SU-DHL-6 (cell line): Measurements from ENCODE around the gene CYP39A1.

ENCODE experiments used
- EZH2phosphoT487 ChIP-seq: fragments of 200-600 bp; sonication (generic), shearing (Covaris generic); conservative IDR thresholded peaks from 2 replicates; pipeline ENCODE4 v1.6.1; 2018; ENCODE audit warnings: mild to moderate bottlenecking, antibody characterized with exemption, low read length, moderate library complexity, mixed read lengths
- TF ChIP-seq, protein P1 (sequence below): fragments of 200-600 bp; sonication (generic); IDR thresholded peaks from one replicate; pipeline ENCODE4 v1.5.1; 2017; ENCODE audit warnings: antibody characterized with exemption, mild to moderate bottlenecking, low read length, moderate library complexity; ENCODE audit not compliant: insufficient read depth, poor library complexity, severe bottlenecking

- TF ChIP-seq, protein P1, sequence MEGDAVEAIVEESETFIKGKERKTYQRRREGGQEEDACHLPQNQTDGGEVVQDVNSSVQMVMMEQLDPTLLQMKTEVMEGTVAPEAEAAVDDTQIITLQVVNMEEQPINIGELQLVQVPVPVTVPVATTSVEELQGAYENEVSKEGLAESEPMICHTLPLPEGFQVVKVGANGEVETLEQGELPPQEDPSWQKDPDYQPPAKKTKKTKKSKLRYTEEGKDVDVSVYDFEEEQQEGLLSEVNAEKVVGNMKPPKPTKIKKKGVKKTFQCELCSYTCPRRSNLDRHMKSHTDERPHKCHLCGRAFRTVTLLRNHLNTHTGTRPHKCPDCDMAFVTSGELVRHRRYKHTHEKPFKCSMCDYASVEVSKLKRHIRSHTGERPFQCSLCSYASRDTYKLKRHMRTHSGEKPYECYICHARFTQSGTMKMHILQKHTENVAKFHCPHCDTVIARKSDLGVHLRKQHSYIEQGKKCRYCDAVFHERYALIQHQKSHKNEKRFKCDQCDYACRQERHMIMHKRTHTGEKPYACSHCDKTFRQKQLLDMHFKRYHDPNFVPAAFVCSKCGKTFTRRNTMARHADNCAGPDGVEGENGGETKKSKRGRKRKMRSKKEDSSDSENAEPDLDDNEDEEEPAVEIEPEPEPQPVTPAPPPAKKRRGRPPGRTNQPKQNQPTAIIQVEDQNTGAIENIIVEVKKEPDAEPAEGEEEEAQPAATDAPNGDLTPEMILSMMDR: no peak
- TF ChIP-seq EZH2phosphoT487: no peak
These were observed 60.6 kb downstream of the CYP39A1 start for GRCh38 chr6:46592046-46592445.
